GM12874 (cell line): ENCODE results near the gene FAM76B.

ENCODE experiments used
- TF ChIP-seq, protein P1 (sequence below): IDR thresholded peaks from 2 replicates; pipeline ENCODE4 v1.5.1; 2011; ENCODE audit warnings: low read depth, mild to moderate bottlenecking, control low read depth, low read length, moderate library complexity; ENCODE audit not compliant: insufficient read depth

The FAM76B gene

DNA sequence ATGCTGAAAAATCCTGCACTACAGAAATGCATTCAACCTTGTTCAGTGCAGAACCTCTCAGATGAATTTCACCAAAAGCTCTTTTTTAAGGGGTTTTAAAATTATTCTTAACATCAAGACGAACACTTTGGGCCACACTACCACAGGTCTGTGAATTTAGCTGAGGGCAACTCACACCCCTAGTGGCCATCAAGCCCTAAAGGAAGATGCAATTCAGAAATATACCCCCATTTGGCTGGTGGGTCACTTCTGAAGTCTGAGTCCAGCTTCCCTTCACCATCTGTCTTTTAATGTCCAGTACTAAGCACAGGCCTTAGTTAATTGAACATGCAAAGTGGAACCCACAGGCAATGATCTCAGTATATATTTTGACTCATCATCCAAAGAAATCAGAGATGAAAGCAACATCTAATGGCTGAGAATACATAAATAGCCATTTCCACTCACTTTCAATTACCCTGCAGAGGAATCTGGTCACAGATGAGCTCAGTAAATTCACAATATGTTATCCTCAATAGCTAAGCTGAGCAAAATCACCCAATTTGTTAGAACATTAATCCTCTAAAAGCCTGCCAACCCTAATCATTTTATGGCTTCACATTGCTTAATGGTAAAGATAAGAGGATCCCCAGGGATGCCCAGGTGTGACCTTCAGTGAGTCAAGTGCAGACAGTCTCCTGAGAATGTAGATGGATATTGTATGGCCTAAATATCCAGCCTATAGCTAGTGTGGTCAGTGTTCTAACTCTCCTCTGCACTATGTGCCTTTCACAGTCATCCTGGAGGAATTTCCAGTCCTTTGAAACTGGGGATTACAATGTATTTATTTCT, 50.3 kb downstream of the FAM76B start:
- TF ChIP-seq, protein P1, sequence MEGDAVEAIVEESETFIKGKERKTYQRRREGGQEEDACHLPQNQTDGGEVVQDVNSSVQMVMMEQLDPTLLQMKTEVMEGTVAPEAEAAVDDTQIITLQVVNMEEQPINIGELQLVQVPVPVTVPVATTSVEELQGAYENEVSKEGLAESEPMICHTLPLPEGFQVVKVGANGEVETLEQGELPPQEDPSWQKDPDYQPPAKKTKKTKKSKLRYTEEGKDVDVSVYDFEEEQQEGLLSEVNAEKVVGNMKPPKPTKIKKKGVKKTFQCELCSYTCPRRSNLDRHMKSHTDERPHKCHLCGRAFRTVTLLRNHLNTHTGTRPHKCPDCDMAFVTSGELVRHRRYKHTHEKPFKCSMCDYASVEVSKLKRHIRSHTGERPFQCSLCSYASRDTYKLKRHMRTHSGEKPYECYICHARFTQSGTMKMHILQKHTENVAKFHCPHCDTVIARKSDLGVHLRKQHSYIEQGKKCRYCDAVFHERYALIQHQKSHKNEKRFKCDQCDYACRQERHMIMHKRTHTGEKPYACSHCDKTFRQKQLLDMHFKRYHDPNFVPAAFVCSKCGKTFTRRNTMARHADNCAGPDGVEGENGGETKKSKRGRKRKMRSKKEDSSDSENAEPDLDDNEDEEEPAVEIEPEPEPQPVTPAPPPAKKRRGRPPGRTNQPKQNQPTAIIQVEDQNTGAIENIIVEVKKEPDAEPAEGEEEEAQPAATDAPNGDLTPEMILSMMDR: peak; percentile 37; the same call in 1 of the 2 replicates

DNA sequence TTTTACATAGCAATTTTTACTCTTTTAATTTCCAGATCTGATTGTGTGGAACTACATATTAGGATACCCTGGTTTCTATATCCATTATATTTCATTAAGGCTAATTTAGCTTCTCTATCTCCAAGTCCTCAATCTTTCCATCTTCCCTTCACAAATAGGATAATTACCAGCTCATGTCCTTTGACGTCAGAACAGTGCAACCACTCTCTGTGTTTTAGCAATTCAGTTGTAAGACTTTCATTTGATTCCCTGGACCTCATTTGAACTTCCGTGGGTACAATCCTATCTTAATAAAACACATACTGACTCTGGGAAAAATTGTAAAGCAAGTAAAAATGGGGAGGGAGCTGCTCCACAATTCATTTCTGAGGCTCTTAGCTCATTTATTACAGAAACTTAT, 52.8 kb downstream of the FAM76B start:
- TF ChIP-seq, protein P1: no peak

DNA sequence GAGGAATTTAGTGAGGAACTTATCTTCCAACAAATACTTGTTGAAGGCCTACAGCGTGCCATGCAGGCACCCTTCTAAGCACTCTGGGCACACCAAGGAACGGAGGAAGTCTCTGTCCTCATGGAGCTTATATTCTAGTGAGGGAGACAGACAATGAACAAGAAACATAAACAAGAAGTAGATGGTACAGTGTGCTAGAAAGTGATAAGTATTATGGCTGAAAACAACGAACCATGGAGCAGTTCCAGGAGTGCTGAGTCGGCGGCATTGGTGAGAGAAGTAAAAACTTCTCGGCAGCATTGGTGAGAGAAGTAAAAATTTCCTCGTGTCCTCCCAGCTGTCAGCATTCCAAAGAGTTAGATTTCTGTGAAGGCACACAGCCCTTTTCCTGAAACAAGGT, 53.2 kb downstream of the FAM76B start:
- TF ChIP-seq, protein P1: no peak

DNA sequence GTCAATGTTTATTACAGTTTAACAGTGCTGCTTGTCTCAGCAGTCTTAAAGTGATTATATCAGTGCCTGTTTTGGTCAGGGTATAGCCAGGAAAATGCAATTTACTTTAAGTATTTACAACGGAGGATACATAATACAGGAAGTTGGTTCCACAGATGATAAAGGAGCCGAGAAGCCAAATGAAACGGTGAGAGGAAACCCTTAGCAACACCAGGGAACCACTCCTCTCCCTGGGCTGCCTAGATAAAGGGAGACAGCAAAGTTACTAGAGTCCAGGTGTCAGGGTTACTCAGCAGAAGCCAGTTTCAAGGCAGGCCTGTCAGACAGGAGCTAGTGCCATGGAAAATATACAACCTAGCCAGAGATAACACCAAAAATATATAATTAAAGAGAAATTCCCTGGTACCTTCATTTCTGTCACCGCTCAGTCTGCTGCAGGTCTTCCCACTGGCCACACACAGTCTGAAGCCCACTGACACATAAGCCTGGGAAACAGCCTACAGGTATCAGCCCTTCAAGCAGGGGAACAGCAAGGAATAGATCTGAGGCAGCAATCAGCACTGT, 55.5 kb downstream of the FAM76B start:
- TF ChIP-seq, protein P1: no peak

DNA sequence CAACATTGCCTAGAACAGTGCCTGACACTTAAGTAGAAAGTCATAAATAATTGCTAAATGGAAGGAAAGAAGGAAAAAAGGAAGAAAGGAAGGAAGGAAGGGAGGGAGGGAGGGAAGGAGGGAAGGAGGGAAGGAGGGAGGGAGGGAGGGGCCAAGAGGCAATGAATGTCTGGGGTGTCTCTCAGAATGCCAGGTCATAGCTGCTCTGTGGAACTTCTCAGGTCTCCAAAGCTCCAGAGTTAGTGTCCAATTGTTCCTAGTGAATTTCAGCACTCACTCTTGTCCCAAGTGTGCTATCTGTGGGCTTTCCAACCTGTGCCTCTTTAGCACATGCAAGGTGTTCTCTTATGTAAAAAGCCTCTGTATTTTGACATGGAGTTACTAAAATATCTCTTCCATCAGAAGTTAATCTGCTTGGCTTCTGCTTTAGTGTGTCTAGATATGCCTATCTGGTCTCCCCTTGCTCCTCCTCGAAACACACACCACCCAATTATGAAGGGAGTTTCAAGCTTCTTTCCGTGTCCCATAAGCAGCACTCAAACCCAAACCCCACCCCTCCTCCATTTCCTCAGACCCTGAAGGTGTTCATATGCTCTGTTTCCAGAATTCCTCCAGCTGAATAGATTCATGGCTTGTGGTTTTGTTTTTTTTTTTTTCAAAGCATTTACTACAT, 56.5 kb downstream of the FAM76B start:
- TF ChIP-seq, protein P1: no peak

DNA sequence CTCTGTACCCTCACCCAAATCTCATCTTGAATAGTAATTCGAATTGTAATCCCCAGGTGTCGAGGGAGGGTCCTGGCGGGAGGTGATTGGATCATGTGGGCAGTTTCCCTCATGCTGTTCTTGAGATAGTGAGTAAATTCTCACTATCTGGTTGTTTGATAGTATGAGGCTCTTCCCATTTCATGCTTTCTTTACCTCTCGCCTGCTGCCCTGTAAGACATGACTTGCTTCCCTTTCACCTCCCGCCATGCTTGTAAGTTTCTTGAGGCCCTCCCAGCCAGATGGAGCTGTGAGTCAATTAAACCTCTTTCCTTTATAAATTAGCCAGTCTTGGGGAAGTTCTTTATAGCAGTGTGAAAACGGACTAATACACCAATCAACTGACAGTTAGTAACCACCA, 60.1 kb downstream of the FAM76B start:
- TF ChIP-seq, protein P1: no peak

DNA sequence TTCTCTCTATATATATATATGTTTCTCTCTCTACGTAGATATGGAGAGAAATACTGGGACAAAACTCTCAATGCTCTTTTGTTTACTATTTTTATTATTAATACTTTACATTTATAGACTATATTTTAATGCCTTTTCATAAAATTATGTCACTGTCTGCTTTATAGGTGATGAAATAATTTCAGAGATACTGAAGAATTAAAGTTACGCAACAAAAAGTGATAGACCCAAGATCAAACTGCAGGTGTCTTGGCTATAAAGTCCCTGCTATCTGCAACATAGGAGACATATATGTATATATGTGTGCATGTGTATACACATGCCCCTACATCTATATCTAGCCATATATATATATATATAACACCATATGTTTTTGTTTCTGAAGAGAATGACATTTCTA, 60.8 kb downstream of the FAM76B start:
- TF ChIP-seq, protein P1: no peak
